Measurements from ENCODE around the gene PLEKHH3.
"Not testable (repeated sequence)": the region's sequence is repeated elsewhere in the genome, so short reads cannot be mapped to it uniquely, and the experiment has no call there.

- TF ChIP-seq POLR2A (IDR thresholded peaks at IDR 0.05; ENCODE audit: low read depth, low read length); POLR2AphosphoS5 (IDR thresholded peaks at IDR 0.05; ENCODE audit: low read depth, low read length); TAF1 (IDR thresholded peaks at IDR 0.05; ENCODE audit: low read depth, low read length); SPI1 (IDR thresholded peaks at IDR 0.05; ENCODE audit: low read depth, low read length); PAX5 (IDR thresholded peaks at IDR 0.05; ENCODE audit: insufficient read depth, low read length, severe bottlenecking): not testable (repeated sequence)
Observed at GRCh38 chr17:42666126-42666525, 10.7 kb downstream of the PLEKHH3 start.
